Breast epithelium (tissue), 3 donors: ENCODE measurements around the gene XIRP2.

Source experiments
- CTCF ChIP-seq, 3 donors: fragments of 450-650 bp; IDR thresholded peaks; one replicate each; pipeline ENCODE4 v1.5.1; 2016 to 2017; ENCODE audit warnings: antibody characterized with exemption in 3 of 3, mild to moderate bottlenecking in 3 of 3, moderate library complexity in 3 of 3
- POLR2AphosphoS5 ChIP-seq, 3 donors: sonication (generic); formaldehyde crosslinking; IDR thresholded peaks; one replicate each; pipeline ENCODE4 v1.6.1; 2017; ENCODE audit warnings: antibody characterized with exemption in 3 of 3

DNA sequence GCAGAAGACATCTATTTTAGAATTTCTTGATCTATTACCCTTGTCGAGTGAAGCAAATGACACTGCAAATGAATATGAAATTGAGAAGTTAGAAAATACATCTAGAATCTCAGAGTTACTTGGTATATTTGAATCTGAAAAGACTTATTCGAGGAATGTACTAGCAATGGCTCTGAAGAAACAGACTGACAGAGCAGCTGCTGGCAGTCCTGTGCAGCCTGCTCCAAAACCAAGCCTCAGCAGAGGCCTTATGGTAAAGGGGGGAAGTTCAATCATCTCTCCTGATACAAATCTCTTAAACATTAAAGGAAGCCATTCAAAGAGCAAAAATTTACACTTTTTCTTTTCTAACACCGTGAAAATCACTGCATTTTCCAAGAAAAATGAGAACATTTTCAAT, 370.4 kb downstream of the XIRP2 start:
- TF ChIP-seq CTCF (IDR thresholded peaks at IDR 0.05) = no peak
- no peak for TF ChIP-seq POLR2AphosphoS5 (IDR thresholded peaks at IDR 0.05)
